HepG2 (cell line): ENCODE data around the gene HERPUD2. TPM values are rescaled to one million over a fixed set of nuclear protein-coding genes. Genes with fewer than 3 reads are reported as not detected.

Experiments
- HIVEP1 ChIP-seq: sonication (generic); formaldehyde crosslinking; IDR thresholded peaks from 2 replicates; pipeline ENCODE4 v1.4.0; 2020; ENCODE audit warnings: mild to moderate bottlenecking, missing genetic modification reagents
- KAT7 ChIP-seq: IDR thresholded peaks from 2 replicates; pipeline ENCODE4 v1.6.1; 2018; ENCODE audit warnings: borderline replicate concordance, missing compliant biosample characterization
- KDM2A ChIP-seq: sonication (generic); formaldehyde crosslinking; IDR thresholded peaks from 2 replicates; pipeline ENCODE4 v1.4.0; 2020; ENCODE audit warnings: low read depth, missing genetic modification reagents, borderline replicate concordance
- RBAK ChIP-seq: sonication (generic); formaldehyde crosslinking; IDR thresholded peaks from 2 replicates; pipeline ENCODE4 v1.5.1; 2020; ENCODE audit warnings: mild to moderate bottlenecking, missing genetic modification reagents
- RBFOX2 ChIP-seq: fragments of 200-400 bp; formaldehyde crosslinking; IDR thresholded peaks from 2 replicates; pipeline ENCODE4 v1.6.1; 2017; ENCODE audit warnings: low read depth, mild to moderate bottlenecking, low read length
- ZFP1 ChIP-seq: IDR thresholded peaks from 2 replicates; pipeline ENCODE4 v1.6.1; 2016
- ZNF430 ChIP-seq: sonication (generic); formaldehyde crosslinking; IDR thresholded peaks from 2 replicates; pipeline ENCODE4 v1.9.0; 2021; ENCODE audit warnings: mild to moderate bottlenecking, missing genetic modification reagents
- ZNF780A ChIP-seq: sonication (generic); formaldehyde crosslinking; IDR thresholded peaks from 2 replicates; pipeline ENCODE4 v1.8.0; 2022; ENCODE audit warnings: mild to moderate bottlenecking, missing genetic modification reagents, moderate library complexity
- ZNF782 ChIP-seq: sonication (generic); formaldehyde crosslinking; IDR thresholded peaks from 2 replicates; pipeline ENCODE4 v1.4.0; 2020; ENCODE audit warnings: missing genetic modification reagents, mild to moderate bottlenecking, borderline replicate concordance
- polyA plus RNA-seq, 8 experiments: library from polyadenylated mRNA; depleted of rRNA in 3 of 8; stranded (reverse) in 7 of 8; unstranded in 1 of 8; fragments of >200 nt; fragmentation: Illumina TruSeq in 4 of 8; extraction: Trizol in 4 of 8; gene quantifications; 2 replicates each; pipeline versions ENCODE4 v1.2.1 to v1.2.3, GENCODE V29; 2011 to 2016; ENCODE audit warnings: low read depth in 4 of 8, missing spikeins in 1 of 8, mixed read lengths in 1 of 8; ENCODE audit not compliant: insufficient read depth in 1 of 8
- total RNA-seq, 5 experiments: library from RNA; depleted of rRNA; stranded (reverse); fragments of >200 nt; fragmentation: Illumina TruSeq; extraction: Trizol; gene quantifications; 2 replicates each; pipeline ENCODE4 v1.2.3, GENCODE V29; 2016; ENCODE audit warnings: low read depth in 1 of 5
- TF ChIP-seq, protein P1 (sequence below): sonication (generic); formaldehyde crosslinking; IDR thresholded peaks from 2 replicates; pipeline ENCODE4; 2020; ENCODE audit warnings: missing genetic modification reagents, mild to moderate bottlenecking, borderline replicate concordance
- TF ChIP-seq, protein P2 (sequence below): sonication (generic); formaldehyde crosslinking; IDR thresholded peaks from 2 replicates; pipeline ENCODE4 v1.5.1; 2020; ENCODE audit warnings: mild to moderate bottlenecking, missing genetic modification reagents, moderate library complexity
- TF ChIP-seq, protein P3 (sequence below): sonication (generic); formaldehyde crosslinking; IDR thresholded peaks from 2 replicates; pipeline ENCODE4 v1.4.0; 2020; ENCODE audit warnings: missing genetic modification reagents
- TF ChIP-seq, protein P4 (sequence below): sonication (generic); formaldehyde crosslinking; IDR thresholded peaks from 2 replicates; pipeline ENCODE4 v1.5.0; 2020; ENCODE audit warnings: mild to moderate bottlenecking, missing genetic modification reagents
- TF ChIP-seq, protein P5 (sequence below): sonication (generic); formaldehyde crosslinking; IDR thresholded peaks from 2 replicates; pipeline ENCODE4 v1.4.0; 2020; ENCODE audit warnings: mild to moderate bottlenecking, missing genetic modification reagents

The HERPUD2 gene
- total and polyA plus RNA-seq, 2 of the 13 experiments (the other 11 are each of a cell fraction or from before 2014, with no cell fraction given), result 10.7 to 38.6 TPM

DNA sequence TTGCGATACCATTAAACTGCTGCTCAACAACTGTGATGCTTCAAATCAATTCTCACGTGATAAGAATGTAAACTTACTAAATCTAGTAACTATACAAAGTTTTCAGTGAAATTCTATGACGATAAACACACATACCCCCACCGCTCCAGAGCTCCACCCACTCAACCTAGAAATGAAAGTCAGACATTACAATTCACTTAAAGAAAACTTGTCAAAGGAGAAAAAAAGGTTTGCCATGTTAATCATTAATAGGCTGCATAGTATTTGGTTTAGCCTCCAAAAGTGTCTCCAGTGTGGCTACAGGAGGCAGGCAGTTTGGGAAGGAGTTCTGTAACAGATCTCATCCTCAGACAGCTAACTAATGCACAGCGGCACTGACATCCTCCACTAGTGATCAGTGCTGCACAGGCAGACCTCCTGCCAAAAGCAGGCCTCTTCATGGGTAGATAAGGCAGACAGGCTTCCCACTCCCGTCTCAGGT, 3.1 kb downstream of the HERPUD2 start (continued):
- TF ChIP-seq, protein P1, sequence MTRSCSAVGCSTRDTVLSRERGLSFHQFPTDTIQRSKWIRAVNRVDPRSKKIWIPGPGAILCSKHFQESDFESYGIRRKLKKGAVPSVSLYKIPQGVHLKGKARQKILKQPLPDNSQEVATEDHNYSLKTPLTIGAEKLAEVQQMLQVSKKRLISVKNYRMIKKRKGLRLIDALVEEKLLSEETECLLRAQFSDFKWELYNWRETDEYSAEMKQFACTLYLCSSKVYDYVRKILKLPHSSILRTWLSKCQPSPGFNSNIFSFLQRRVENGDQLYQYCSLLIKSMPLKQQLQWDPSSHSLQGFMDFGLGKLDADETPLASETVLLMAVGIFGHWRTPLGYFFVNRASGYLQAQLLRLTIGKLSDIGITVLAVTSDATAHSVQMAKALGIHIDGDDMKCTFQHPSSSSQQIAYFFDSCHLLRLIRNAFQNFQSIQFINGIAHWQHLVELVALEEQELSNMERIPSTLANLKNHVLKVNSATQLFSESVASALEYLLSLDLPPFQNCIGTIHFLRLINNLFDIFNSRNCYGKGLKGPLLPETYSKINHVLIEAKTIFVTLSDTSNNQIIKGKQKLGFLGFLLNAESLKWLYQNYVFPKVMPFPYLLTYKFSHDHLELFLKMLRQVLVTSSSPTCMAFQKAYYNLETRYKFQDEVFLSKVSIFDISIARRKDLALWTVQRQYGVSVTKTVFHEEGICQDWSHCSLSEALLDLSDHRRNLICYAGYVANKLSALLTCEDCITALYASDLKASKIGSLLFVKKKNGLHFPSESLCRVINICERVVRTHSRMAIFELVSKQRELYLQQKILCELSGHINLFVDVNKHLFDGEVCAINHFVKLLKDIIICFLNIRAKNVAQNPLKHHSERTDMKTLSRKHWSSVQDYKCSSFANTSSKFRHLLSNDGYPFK (CRISPR knock-in tag), result no peak
- TF ChIP-seq, protein P2, sequence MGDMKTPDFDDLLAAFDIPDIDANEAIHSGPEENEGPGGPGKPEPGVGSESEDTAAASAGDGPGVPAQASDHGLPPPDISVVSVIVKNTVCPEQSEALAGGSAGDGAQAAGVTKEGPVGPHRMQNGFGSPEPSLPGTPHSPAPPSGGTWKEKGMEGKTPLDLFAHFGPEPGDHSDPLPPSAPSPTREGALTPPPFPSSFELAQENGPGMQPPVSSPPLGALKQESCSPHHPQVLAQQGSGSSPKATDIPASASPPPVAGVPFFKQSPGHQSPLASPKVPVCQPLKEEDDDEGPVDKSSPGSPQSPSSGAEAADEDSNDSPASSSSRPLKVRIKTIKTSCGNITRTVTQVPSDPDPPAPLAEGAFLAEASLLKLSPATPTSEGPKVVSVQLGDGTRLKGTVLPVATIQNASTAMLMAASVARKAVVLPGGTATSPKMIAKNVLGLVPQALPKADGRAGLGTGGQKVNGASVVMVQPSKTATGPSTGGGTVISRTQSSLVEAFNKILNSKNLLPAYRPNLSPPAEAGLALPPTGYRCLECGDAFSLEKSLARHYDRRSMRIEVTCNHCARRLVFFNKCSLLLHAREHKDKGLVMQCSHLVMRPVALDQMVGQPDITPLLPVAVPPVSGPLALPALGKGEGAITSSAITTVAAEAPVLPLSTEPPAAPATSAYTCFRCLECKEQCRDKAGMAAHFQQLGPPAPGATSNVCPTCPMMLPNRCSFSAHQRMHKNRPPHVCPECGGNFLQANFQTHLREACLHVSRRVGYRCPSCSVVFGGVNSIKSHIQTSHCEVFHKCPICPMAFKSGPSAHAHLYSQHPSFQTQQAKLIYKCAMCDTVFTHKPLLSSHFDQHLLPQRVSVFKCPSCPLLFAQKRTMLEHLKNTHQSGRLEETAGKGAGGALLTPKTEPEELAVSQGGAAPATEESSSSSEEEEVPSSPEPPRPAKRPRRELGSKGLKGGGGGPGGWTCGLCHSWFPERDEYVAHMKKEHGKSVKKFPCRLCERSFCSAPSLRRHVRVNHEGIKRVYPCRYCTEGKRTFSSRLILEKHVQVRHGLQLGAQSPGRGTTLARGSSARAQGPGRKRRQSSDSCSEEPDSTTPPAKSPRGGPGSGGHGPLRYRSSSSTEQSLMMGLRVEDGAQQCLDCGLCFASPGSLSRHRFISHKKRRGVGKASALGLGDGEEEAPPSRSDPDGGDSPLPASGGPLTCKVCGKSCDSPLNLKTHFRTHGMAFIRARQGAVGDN, result no peak
- TF ChIP-seq, protein P3, sequence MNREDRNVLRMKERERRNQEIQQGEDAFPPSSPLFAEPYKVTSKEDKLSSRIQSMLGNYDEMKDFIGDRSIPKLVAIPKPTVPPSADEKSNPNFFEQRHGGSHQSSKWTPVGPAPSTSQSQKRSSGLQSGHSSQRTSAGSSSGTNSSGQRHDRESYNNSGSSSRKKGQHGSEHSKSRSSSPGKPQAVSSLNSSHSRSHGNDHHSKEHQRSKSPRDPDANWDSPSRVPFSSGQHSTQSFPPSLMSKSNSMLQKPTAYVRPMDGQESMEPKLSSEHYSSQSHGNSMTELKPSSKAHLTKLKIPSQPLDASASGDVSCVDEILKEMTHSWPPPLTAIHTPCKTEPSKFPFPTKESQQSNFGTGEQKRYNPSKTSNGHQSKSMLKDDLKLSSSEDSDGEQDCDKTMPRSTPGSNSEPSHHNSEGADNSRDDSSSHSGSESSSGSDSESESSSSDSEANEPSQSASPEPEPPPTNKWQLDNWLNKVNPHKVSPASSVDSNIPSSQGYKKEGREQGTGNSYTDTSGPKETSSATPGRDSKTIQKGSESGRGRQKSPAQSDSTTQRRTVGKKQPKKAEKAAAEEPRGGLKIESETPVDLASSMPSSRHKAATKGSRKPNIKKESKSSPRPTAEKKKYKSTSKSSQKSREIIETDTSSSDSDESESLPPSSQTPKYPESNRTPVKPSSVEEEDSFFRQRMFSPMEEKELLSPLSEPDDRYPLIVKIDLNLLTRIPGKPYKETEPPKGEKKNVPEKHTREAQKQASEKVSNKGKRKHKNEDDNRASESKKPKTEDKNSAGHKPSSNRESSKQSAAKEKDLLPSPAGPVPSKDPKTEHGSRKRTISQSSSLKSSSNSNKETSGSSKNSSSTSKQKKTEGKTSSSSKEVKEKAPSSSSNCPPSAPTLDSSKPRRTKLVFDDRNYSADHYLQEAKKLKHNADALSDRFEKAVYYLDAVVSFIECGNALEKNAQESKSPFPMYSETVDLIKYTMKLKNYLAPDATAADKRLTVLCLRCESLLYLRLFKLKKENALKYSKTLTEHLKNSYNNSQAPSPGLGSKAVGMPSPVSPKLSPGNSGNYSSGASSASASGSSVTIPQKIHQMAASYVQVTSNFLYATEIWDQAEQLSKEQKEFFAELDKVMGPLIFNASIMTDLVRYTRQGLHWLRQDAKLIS (CRISPR knock-in tag), result no peak
- no peak for TF ChIP-seq KAT7
- TF ChIP-seq ZNF430 (CRISPR knock-in tag), result no peak
- no peak for TF ChIP-seq ZFP1
- no peak for TF ChIP-seq RBFOX2
- TF ChIP-seq HIVEP1 (CRISPR knock-in tag), result no peak
- TF ChIP-seq, protein P4, sequence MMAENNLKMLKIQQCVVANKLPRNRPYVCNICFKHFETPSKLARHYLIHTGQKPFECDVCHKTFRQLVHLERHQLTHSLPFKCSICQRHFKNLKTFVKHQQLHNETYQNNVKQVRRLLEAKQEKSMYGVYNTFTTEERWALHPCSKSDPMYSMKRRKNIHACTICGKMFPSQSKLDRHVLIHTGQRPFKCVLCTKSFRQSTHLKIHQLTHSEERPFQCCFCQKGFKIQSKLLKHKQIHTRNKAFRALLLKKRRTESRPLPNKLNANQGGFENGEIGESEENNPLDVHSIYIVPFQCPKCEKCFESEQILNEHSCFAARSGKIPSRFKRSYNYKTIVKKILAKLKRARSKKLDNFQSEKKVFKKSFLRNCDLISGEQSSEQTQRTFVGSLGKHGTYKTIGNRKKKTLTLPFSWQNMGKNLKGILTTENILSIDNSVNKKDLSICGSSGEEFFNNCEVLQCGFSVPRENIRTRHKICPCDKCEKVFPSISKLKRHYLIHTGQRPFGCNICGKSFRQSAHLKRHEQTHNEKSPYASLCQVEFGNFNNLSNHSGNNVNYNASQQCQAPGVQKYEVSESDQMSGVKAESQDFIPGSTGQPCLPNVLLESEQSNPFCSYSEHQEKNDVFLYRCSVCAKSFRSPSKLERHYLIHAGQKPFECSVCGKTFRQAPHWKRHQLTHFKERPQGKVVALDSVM (CRISPR knock-in tag), result peak; percentile 43; the same call in 1 of the 2 replicates
- no peak for TF ChIP-seq ZNF782
- no peak for TF ChIP-seq KDM2A (CRISPR knock-in tag)
- peak; percentile 100 for TF ChIP-seq ZNF780A (CRISPR knock-in tag)
- TF ChIP-seq RBAK (CRISPR knock-in tag), result no peak
- TF ChIP-seq, protein P5, sequence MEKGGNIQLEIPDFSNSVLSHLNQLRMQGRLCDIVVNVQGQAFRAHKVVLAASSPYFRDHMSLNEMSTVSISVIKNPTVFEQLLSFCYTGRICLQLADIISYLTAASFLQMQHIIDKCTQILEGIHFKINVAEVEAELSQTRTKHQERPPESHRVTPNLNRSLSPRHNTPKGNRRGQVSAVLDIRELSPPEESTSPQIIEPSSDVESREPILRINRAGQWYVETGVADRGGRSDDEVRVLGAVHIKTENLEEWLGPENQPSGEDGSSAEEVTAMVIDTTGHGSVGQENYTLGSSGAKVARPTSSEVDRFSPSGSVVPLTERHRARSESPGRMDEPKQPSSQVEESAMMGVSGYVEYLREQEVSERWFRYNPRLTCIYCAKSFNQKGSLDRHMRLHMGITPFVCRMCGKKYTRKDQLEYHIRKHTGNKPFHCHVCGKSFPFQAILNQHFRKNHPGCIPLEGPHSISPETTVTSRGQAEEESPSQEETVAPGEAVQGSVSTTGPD (CRISPR knock-in tag), result no peak
